ENCODE results near the gene ASL.

GRCh38 chr7:66054063-66054462, 21.6 kb upstream of the ASL start:
- TF ChIP-seq YY1 (IDR thresholded peaks at IDR 0.05) (no peak), CTCF (IDR thresholded peaks at IDR 0.05; ENCODE audit: low read depth, low read length, missing input control) (no peak), MAX (IDR thresholded peaks at IDR 0.05) (no peak), FOXA2 (IDR thresholded peaks at IDR 0.05) (no peak), FOXA1 (IDR thresholded peaks at IDR 0.05) (no peak), JUND (IDR thresholded peaks at IDR 0.05) (no peak), HNF4G (IDR thresholded peaks at IDR 0.05) (no peak), EGR1 (IDR thresholded peaks at IDR 0.05; ENCODE audit: low read depth in 2 of 2) (no peak), ZBTB33 (IDR thresholded peaks at IDR 0.05) (no peak), SP1 (IDR thresholded peaks at IDR 0.05) (no peak), GABPA (IDR thresholded peaks at IDR 0.05 in 1 of 2, conservative IDR thresholded peaks at IDR 0.05 in 1 of 2) (no peak)
- TF ChIP-seq, protein P1, sequence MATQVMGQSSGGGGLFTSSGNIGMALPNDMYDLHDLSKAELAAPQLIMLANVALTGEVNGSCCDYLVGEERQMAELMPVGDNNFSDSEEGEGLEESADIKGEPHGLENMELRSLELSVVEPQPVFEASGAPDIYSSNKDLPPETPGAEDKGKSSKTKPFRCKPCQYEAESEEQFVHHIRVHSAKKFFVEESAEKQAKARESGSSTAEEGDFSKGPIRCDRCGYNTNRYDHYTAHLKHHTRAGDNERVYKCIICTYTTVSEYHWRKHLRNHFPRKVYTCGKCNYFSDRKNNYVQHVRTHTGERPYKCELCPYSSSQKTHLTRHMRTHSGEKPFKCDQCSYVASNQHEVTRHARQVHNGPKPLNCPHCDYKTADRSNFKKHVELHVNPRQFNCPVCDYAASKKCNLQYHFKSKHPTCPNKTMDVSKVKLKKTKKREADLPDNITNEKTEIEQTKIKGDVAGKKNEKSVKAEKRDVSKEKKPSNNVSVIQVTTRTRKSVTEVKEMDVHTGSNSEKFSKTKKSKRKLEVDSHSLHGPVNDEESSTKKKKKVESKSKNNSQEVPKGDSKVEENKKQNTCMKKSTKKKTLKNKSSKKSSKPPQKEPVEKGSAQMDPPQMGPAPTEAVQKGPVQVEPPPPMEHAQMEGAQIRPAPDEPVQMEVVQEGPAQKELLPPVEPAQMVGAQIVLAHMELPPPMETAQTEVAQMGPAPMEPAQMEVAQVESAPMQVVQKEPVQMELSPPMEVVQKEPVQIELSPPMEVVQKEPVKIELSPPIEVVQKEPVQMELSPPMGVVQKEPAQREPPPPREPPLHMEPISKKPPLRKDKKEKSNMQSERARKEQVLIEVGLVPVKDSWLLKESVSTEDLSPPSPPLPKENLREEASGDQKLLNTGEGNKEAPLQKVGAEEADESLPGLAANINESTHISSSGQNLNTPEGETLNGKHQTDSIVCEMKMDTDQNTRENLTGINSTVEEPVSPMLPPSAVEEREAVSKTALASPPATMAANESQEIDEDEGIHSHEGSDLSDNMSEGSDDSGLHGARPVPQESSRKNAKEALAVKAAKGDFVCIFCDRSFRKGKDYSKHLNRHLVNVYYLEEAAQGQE (IDR thresholded peaks at IDR 0.05): no peak
